ENCODE results near the gene RPS6KA2. TPM values are rescaled to one million over a fixed set of nuclear protein-coding genes. Genes with fewer than 3 reads are reported as not detected.

RPS6KA2 gene
- total RNA-seq, 2 donors from 2014 or later = 7.8 to 13.6 TPM

- H3K4me3 ChIP-seq = no peak overlapping the region
- TF ChIP-seq, protein P1, sequence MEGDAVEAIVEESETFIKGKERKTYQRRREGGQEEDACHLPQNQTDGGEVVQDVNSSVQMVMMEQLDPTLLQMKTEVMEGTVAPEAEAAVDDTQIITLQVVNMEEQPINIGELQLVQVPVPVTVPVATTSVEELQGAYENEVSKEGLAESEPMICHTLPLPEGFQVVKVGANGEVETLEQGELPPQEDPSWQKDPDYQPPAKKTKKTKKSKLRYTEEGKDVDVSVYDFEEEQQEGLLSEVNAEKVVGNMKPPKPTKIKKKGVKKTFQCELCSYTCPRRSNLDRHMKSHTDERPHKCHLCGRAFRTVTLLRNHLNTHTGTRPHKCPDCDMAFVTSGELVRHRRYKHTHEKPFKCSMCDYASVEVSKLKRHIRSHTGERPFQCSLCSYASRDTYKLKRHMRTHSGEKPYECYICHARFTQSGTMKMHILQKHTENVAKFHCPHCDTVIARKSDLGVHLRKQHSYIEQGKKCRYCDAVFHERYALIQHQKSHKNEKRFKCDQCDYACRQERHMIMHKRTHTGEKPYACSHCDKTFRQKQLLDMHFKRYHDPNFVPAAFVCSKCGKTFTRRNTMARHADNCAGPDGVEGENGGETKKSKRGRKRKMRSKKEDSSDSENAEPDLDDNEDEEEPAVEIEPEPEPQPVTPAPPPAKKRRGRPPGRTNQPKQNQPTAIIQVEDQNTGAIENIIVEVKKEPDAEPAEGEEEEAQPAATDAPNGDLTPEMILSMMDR (IDR thresholded peaks at IDR 0.05) = no peak
- H3K27me3 ChIP-seq = no peaks in the 10 kb centered on the region
- H3K4me1 ChIP-seq = no peaks in the 10 kb centered on the region
- no peak overlapping the region for H3K9ac ChIP-seq (ENCODE audit: low read depth in 2 of 2, low read length in 2 of 2)
- intact Hi-C loops (cut with DNase I) = no loop called here
- no peak overlapping the region for H3K27ac ChIP-seq
- no peaks in the 10 kb centered on the region for H3K9me3 ChIP-seq
- H3K36me3 ChIP-seq = no peaks in the 10 kb centered on the region
- DNase-seq = no peak
Measured at GRCh38 chr6:166483026-166483425, 144.0 kb downstream of the RPS6KA2 start.

GRCh38 chr6:166478782-166479592, 148.1 kb downstream of the RPS6KA2 start:
- Histone ChIP-seq H3K9ac (ENCODE audit: low read depth in 2 of 2, low read length in 2 of 2) (no peak overlapping the region), H3K36me3 (no peaks in the 10 kb centered on the region), H3K4me1 (no peaks in the 10 kb centered on the region), H3K27ac (no peak overlapping the region), H3K9me3 (no peaks in the 10 kb centered on the region), H3K27me3 (no peaks in the 10 kb centered on the region), H3K4me3 (no peak overlapping the region)
- intact Hi-C loops (cut with DNase I) = no loop called here
- no peak for DNase-seq
- TF ChIP-seq, protein P1 (IDR thresholded peaks at IDR 0.05) = no peak

DNA sequence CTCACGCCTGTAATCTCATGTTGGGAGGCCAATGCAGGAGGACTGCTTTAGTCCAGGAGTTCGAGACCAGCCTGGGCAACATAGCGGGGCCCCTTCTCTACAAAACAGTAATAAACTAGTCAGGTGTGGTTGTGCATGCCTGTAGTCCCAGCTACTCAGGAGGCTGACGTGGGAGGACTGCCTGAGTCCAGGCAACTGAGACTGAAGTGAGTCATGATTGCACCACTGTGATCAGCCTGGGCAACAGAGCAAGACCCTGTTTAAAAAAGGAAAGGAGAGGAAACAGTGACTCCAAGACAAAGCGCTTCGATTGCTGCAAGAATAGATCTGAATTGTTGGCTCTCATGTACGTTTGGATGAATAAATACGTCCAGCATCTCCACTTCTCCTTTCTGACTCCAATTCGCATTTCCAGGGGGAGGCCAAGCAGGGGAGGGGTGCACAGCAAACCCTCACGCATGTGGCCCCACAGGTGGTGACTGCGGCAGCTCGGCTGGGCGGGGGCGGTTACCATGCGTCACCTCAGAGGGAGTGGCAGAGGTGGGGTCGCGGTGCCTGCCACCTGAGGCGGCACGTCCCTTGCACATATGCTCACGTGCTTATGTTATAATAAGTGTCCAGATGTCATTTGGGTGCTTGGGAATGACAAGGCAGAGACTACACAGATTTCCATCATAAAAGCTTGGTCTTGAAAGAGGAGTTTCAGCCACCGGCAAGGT, 149.2 kb downstream of the RPS6KA2 start:
- Histone ChIP-seq H3K36me3 (no peaks in the 10 kb centered on the region), H3K27ac (no peak overlapping the region), H3K4me3 (no peak overlapping the region), H3K27me3 (no peaks in the 10 kb centered on the region), H3K9me3 (no peaks in the 10 kb centered on the region), H3K4me1 (no peaks in the 10 kb centered on the region), H3K9ac (ENCODE audit: low read depth in 2 of 2, low read length in 2 of 2) (no peak overlapping the region)
- intact Hi-C loops (cut with DNase I) = no loop called here
- TF ChIP-seq, protein P1 (IDR thresholded peaks at IDR 0.05) = no peak
- no peak for DNase-seq

DNA sequence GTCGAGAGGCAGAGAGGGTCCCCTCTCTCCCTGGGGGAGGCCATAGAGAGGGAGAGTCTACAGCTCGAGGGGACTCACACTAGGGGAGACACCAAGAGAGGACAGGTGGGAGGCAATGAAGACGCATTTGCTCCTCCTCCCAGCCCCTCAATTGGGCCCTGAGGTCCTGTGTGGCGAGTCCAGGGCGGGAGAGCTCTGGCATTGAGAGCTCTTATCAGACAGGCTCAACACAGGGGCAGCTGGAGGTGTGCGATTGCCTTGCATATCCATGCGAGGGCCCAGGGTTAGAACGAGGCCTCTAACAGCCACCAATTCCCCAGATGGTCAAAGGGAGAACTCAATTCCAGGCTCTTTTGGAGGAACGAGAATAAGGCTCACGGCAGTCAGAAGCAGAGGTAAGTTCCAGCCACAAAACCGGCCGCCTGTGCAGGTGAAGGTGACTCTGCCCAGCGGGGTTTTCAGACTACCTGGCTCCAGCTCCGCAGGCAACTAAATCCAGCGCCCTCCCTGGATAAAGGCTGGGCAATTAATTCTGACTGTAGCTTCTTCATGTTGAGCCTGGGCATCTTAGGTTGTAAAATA, 150.3 kb downstream of the RPS6KA2 start:
- TF ChIP-seq, protein P1 (IDR thresholded peaks at IDR 0.05) = no peak
- no peak for DNase-seq

DNA sequence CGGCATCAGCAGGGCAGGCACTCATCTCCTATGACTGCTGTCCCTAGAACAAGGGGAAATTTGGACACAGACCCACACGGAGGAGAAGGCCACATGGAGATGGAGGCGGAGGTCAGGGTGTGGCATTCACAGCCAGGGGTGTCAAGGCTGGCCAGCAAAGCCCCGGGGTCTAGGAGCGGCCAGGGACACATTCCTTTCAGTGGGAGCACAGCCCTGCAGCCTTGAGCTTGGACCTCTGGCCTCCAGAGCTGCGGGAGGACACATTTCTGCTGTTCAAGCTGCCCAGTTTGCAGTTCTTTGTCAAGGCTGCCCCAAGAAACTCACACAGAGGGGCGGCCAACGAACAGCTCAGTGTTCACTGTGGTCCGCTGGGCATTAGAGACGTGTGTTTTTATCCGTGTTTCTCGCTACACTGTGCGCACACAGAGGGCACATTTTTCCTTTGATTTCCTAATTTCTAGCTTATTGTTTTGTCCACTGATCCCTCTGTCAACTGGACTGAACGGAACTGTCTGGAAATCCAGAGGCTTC, 150.9 kb downstream of the RPS6KA2 start:
- intact Hi-C loops (cut with DNase I) = no loop called here

More for the DNA sequence above, 150.3 kb downstream of the RPS6KA2 start:
- H3K9ac ChIP-seq (ENCODE audit: low read depth in 2 of 2, low read length in 2 of 2) = no peak overlapping the region
- no peak overlapping the region for H3K4me3 ChIP-seq
- intact Hi-C loops (cut with DNase I) = no loop called here
- no peaks in the 10 kb centered on the region for H3K27me3 ChIP-seq
- H3K36me3 ChIP-seq = no peaks in the 10 kb centered on the region
- H3K27ac ChIP-seq = no peak overlapping the region
- no peaks in the 10 kb centered on the region for H3K4me1 ChIP-seq
- H3K9me3 ChIP-seq = no peaks in the 10 kb centered on the region

More for the DNA sequence above, 150.9 kb downstream of the RPS6KA2 start:
- Histone ChIP-seq H3K9ac (ENCODE audit: low read depth in 2 of 2, low read length in 2 of 2) (no peak overlapping the region), H3K27ac (no peak overlapping the region), H3K36me3 (no peaks in the 10 kb centered on the region), H3K27me3 (no peaks in the 10 kb centered on the region), H3K4me1 (no peaks in the 10 kb centered on the region), H3K4me3 (no peak overlapping the region), H3K9me3 (no peaks in the 10 kb centered on the region)
- TF ChIP-seq, protein P1 (IDR thresholded peaks at IDR 0.05) = no peak
- DNase-seq = no peak

Data from colonic mucosa (tissue), 4 donors.